Ovary (tissue), 9 donors: Measurements from ENCODE around the gene LBH. TPM values are rescaled to one million over a fixed set of nuclear protein-coding genes. Genes with fewer than 3 reads are reported as not detected.

Source experiments
- DNase-seq, 5 donors: peaks; one replicate each; pipeline ENCODE4 v3.0.0-alpha.2; 2019 to 2020
- H3K27ac ChIP-seq, 2 donors: fragments of 200-600 bp; one replicate each; pipeline versions ENCODE4 v1.5.1 to v1.8.0; 2019 to 2022
- H3K27me3 ChIP-seq: fragments of 200-600 bp; one replicate; pipeline ENCODE4 v1.8.0; 2022
- H3K36me3 ChIP-seq: fragments of 200-600 bp; sonication (generic); one replicate; pipeline ENCODE4 v1.5.1; 2019
- H3K4me1 ChIP-seq: one replicate; pipeline ENCODE4 v1.8.1; 2013; ENCODE audit warnings: mild to moderate bottlenecking, moderate library complexity; ENCODE audit not compliant: insufficient read depth
- H3K4me3 ChIP-seq: fragments of 200-600 bp; sonication (generic); one replicate; pipeline ENCODE4 v1.5.1; 2017
- H3K9me3 ChIP-seq, 2 donors: fragments of 200-600 bp in 1 of 2; sonication (generic) in 1 of 2; one replicate each; pipeline versions ENCODE4 v1.5.1 to v1.8.1; 2013 to 2019; ENCODE audit warnings: mild to moderate bottlenecking in 1 of 2, moderate library complexity in 1 of 2
- EP300 ChIP-seq: sonication (generic); formaldehyde crosslinking; IDR thresholded peaks from one replicate; pipeline ENCODE4 v1.6.1; 2017; ENCODE audit warnings: antibody characterized with exemption
- POLR2A ChIP-seq: fragments of 450-650 bp; IDR thresholded peaks from one replicate; pipeline ENCODE4 v1.6.1; 2017; ENCODE audit warnings: antibody characterized with exemption, mild to moderate bottlenecking, moderate library complexity
- WGBS, 3 donors: extraction: QIAGEN DNeasy Blood & Tissue Kit in 1 of 3; methylation state at CpG; one replicate each; pipeline versions ENCODE4 v1.1.5 to v1.1.7; 2013 to 2017; 5-methylcytosine and 5-hydroxymethylcytosine counted together
- intact Hi-C, 4 donors: fragments of 100-400 bp; cut with DNase I; formaldehyde crosslinking; loops; one replicate each; pipeline versions ENCODE4 v1.11.0 to v1.15.1; 2022 to 2023
- polyA plus RNA-seq, 2 donors: library from polyadenylated mRNA; stranded (reverse); fragments of 200-250 nt in 1 of 2; fragments of 350-450 nt in 1 of 2; fragmentation: Illumina TruSeq in 1 of 2; extraction: RNeasy Lipid Tissue Mini Kit (QIAGEN cat#74804) in 1 of 2; gene quantifications; one replicate each; pipeline ENCODE4 v1.2.3, GENCODE V29; 2013 to 2014
- total RNA-seq, 7 donors: library from RNA; depleted of rRNA in 2 of 7; stranded (reverse); fragments of >200 nt in 2 of 7; fragmentation: NEBNext Ultra II Directional in 3 of 7; extraction: Animal tissue kit (Norgen Biotek cat#: 25700) in 3 of 7; gene quantifications; one replicate each; pipeline versions ENCODE4 v1.1.0 to v1.2.4, GENCODE V29; 2016 to 2023
- TF ChIP-seq, protein P1 (sequence below), 3 donors: fragments of 450-650 bp in 2 of 3; fragments of 200-600 bp in 1 of 3; IDR thresholded peaks; one replicate each; pipeline versions ENCODE4 v1.5.1 to v1.8.0; 2016 to 2022; ENCODE audit warnings: antibody characterized with exemption in 3 of 3, mild to moderate bottlenecking in 1 of 3
- donor health status: DM: no; HTN: no; CAD: no; lungs with moderate emphysema.
- donor health status: DM: no; HTN: no; CAD: no.
- donor health status: Bipolar disorder and iron deficiency.
- donor health status: DM: yes; HTN: yes; CAD: no.
- donor health status: DM: no; HTN: no; CAD: no.
- donor health status: DM: yes; HTN: yes; CAD: no.

LBH gene
- total and polyA plus RNA-seq, 9 donors = 50.4 to 260 (median 110) TPM

DNA sequence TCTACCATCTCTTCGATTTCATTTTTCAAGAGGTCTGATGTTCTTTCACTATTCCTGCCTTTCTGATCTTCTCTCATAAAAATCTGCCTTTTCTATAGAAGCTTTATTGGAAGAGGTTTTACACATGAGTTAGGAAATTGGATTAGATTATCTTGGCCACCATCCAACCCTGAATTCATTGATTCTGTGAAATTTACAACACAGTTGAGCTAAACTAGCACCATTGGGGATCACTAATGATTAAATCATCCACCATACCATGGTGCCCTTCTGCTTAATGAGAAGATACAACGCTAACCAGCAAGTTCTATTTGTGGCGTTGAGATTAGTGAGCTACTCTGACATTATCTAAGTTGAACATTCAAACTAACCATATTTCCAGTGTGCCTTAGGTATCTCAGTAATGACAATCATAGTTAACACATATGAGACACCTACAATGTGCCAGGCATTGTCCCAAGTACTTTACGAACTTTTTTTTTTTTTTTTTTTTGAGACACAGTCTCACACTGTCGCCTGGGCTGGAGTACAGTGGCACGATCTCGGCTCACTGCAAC, 17.3 kb upstream of the LBH start:
- Histone ChIP-seq H3K27me3 (no peaks in the 10 kb centered on the region), H3K4me1 (no peaks in the 10 kb centered on the region), H3K27ac (no peak overlapping the region), H3K4me3 (no peak overlapping the region), H3K36me3 (no peaks in the 10 kb centered on the region), H3K9me3 (no peaks in the 10 kb centered on the region)
- TF ChIP-seq EP300 (no peak), POLR2A (no peak)
- TF ChIP-seq, protein P1, sequence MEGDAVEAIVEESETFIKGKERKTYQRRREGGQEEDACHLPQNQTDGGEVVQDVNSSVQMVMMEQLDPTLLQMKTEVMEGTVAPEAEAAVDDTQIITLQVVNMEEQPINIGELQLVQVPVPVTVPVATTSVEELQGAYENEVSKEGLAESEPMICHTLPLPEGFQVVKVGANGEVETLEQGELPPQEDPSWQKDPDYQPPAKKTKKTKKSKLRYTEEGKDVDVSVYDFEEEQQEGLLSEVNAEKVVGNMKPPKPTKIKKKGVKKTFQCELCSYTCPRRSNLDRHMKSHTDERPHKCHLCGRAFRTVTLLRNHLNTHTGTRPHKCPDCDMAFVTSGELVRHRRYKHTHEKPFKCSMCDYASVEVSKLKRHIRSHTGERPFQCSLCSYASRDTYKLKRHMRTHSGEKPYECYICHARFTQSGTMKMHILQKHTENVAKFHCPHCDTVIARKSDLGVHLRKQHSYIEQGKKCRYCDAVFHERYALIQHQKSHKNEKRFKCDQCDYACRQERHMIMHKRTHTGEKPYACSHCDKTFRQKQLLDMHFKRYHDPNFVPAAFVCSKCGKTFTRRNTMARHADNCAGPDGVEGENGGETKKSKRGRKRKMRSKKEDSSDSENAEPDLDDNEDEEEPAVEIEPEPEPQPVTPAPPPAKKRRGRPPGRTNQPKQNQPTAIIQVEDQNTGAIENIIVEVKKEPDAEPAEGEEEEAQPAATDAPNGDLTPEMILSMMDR (IDR thresholded peaks at IDR 0.05) = no peak
- DNase-seq = no peak
- WGBS, 3 donors = 92 to 97% (median 96%) methylated on average over 7 of the region's 7 CpGs
- intact Hi-C loops = loop anchor here in 1 of 4 donors (10.0 kb wide), 1 partner anchor 49 kb away; no protein-coding TSS in a partner anchor

DNA sequence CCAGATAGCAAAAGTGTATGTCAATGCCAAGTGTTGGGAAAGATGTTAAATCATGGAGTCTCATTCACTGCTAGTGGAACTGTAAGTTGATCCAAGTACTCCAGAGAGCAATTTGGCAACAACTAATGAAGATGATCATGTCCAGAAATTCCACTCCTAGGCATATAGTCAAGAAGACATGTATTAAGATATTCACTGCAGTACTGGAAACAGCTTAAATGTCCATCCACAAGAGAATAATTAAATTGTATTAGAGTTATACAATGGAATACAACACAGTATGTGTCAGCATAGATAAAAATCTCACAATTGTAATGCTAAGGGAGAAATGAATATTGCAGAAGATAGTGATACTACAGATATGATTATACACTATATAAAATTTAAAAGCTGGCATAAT, 15.2 kb upstream of the LBH start:
- H3K36me3 ChIP-seq = no peaks in the 10 kb centered on the region
- H3K9me3 ChIP-seq = no peaks in the 10 kb centered on the region
- DNase-seq = no peak
- H3K4me1 ChIP-seq = no peaks in the 10 kb centered on the region
- H3K27ac ChIP-seq = no peak overlapping the region
- TF ChIP-seq EP300 (no peak), POLR2A (no peak)
- TF ChIP-seq, protein P1 (IDR thresholded peaks at IDR 0.05) = no peak
- H3K27me3 ChIP-seq = no peaks in the 10 kb centered on the region
- no peak overlapping the region for H3K4me3 ChIP-seq
- intact Hi-C loops = loop anchor here in 1 of 4 donors (10.0 kb wide), 1 partner anchor 51 kb away; no protein-coding TSS in a partner anchor

DNA sequence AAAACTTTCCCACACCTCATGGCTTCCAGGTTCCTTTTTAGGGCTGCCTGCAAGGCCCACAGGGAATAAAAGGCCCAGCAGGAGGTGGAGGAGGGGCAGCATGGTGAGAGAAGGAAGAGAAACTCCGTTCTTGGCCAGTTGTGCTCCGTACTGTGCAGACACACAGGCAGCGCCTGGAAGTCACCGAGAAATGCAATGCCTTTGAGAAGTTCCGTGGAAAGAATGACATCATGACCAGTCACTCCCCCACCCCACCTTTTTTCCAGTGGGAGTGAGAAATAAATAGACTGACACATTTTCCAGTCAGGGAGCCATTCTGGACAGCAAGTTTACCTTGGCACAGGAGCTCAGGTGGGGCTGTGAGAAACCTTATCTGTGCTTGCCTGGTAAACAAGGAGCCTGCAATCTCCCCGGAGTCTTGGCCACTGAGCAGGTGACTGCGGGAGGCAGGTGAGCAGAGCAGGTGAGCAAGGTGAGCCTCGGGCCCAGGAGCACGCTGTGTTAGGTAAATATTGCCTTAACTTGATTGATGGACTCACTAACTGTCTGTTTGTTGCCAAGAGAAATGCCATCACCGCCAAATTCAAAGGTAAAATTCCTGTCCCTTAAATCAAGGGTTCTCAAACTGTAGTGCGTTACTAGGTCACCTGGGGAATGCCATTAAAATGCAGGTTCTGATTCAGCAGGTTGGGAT, 13.5 kb upstream of the LBH start:
- WGBS, 3 donors = 66 to 76% (median 75%) methylated on average over 11 of the region's 11 CpGs
- Histone ChIP-seq H3K4me1 (no peaks in the 10 kb centered on the region), H3K36me3 (no peaks in the 10 kb centered on the region), H3K27ac (no peak overlapping the region), H3K4me3 (no peak overlapping the region), H3K27me3 (no peaks in the 10 kb centered on the region), H3K9me3 (no peaks in the 10 kb centered on the region)
- TF ChIP-seq POLR2A = no peak
- no peak for TF ChIP-seq EP300
- TF ChIP-seq, protein P1 (IDR thresholded peaks at IDR 0.05) = no peak
- no peak for DNase-seq
- intact Hi-C loops = loop anchor here in 1 of 4 donors (10.0 kb wide), 1 partner anchor 53 kb away; no protein-coding TSS in a partner anchor

- intact Hi-C loops = loop anchor here in 1 of 4 donors (10.0 kb wide), 1 partner anchor 54 kb away; no protein-coding TSS in a partner anchor
- Histone ChIP-seq H3K4me3 (no peak overlapping the region), H3K27me3 (no peaks in the 10 kb centered on the region), H3K27ac (no peak overlapping the region), H3K36me3 (no peaks in the 10 kb centered on the region), H3K9me3 (no peaks in the 10 kb centered on the region), H3K4me1 (no peaks in the 10 kb centered on the region)
- 94 to 96% (median 95%) methylated on average over 6 of the region's 6 CpGs for WGBS, 3 donors
- TF ChIP-seq EP300 = no peak
- TF ChIP-seq, protein P1 (IDR thresholded peaks at IDR 0.05) = no peak
- TF ChIP-seq POLR2A = no peak
- no peak for DNase-seq
Measured at GRCh38 chr2:30218338-30218713, 13.0 kb upstream of the LBH start.
